Nephron progenitor cell (in vitro differentiated cells): ENCODE measurements around the gene ITSN1.

ENCODE experiments used
- DNase-seq: peaks from one replicate; pipeline ENCODE4 v3.0.0; 2021
- H3K27ac Mint-ChIP-seq: 2 replicates; pipeline ENCODE4 v1.8.0; 2021; ENCODE audit warnings: mild to moderate bottlenecking, moderate library complexity, mixed read lengths
- H3K27me3 Mint-ChIP-seq: 2 replicates; pipeline ENCODE4 v1.8.0; 2021; ENCODE audit warnings: mild to moderate bottlenecking, low read depth, mixed read lengths; ENCODE audit not compliant: poor library complexity
- H3K36me3 Mint-ChIP-seq: 2 replicates; pipeline ENCODE4 v1.8.0; 2021; ENCODE audit warnings: low read depth, mixed read lengths
- H3K4me1 Mint-ChIP-seq: 2 replicates; pipeline ENCODE4 v1.8.0; 2021; ENCODE audit warnings: mixed read lengths
- H3K4me3 Mint-ChIP-seq: 2 replicates; pipeline ENCODE4 v1.8.0; 2021; ENCODE audit warnings: mild to moderate bottlenecking, moderate library complexity, mixed read lengths
- H3K9me3 Mint-ChIP-seq: 2 replicates; pipeline ENCODE4 v1.8.0; 2021; ENCODE audit warnings: mild to moderate bottlenecking, moderate library complexity, mixed read lengths
- CTCF ChIP-seq: fragments of 200-600 bp; sonication (generic); IDR thresholded peaks from 2 replicates; pipeline ENCODE4 v1.5.0; 2021; ENCODE audit warnings: antibody characterized with exemption

ITSN1 gene

GRCh38 chr21:33655588-33656221 is 13.4 kb downstream of the ITSN1 start:
- Mint-ChIP-seq H3K9me3 (peaks cover 13% of the 10 kb centered on the region), H3K36me3 (peaks cover 72% of the 10 kb centered on the region), H3K27me3 (no peaks in the 10 kb centered on the region), H3K4me1 (peaks cover 43% of the 10 kb centered on the region), H3K27ac (no peak overlapping the region), H3K4me3 (no peak overlapping the region)
- TF ChIP-seq CTCF: no peak
- DNase-seq: no peak

- H3K36me3 Mint-ChIP-seq: peaks cover 88% of the 10 kb centered on the region
- no peak overlapping the region for H3K27ac Mint-ChIP-seq
- peaks cover 28% of the 10 kb centered on the region for H3K9me3 Mint-ChIP-seq
- TF ChIP-seq CTCF: no peak
- DNase-seq: no peak
- H3K27me3 Mint-ChIP-seq: no peaks in the 10 kb centered on the region
- H3K4me3 Mint-ChIP-seq: no peak overlapping the region
- H3K4me1 Mint-ChIP-seq: peaks cover 29% of the 10 kb centered on the region
Measured at GRCh38 chr21:33657124-33657820, 15.0 kb downstream of the ITSN1 start.

GRCh38 chr21:33658919-33659567 is 16.7 kb downstream of the ITSN1 start:
- H3K27ac Mint-ChIP-seq: no peak overlapping the region
- H3K27me3 Mint-ChIP-seq: no peaks in the 10 kb centered on the region
- H3K9me3 Mint-ChIP-seq: peaks cover 28% of the 10 kb centered on the region
- DNase-seq: no peak
- H3K36me3 Mint-ChIP-seq: peaks cover 75% of the 10 kb centered on the region
- TF ChIP-seq CTCF: no peak
- no peak overlapping the region for H3K4me3 Mint-ChIP-seq
- H3K4me1 Mint-ChIP-seq: peaks cover 26% of the 10 kb centered on the region

GRCh38 chr21:33659568-33659949 is 17.3 kb downstream of the ITSN1 start:
- peaks cover 28% of the 10 kb centered on the region for H3K9me3 Mint-ChIP-seq

GRCh38 chr21:33660406-33660805 is 18.1 kb downstream of the ITSN1 start:
- Mint-ChIP-seq H3K4me1 (peaks cover 13% of the 10 kb centered on the region), H3K9me3 (peaks cover 28% of the 10 kb centered on the region), H3K4me3 (no peak overlapping the region), H3K36me3 (peaks cover 67% of the 10 kb centered on the region), H3K27me3 (no peaks in the 10 kb centered on the region), H3K27ac (no peak overlapping the region)
- no peak for TF ChIP-seq CTCF
- DNase-seq: no peak

More at GRCh38 chr21:33659568-33659949, 17.3 kb downstream of the ITSN1 start:
- no peak overlapping the region for H3K4me3 Mint-ChIP-seq
- peaks cover 73% of the 10 kb centered on the region for H3K36me3 Mint-ChIP-seq
- no peak for DNase-seq
- H3K27me3 Mint-ChIP-seq: no peaks in the 10 kb centered on the region
- no peak for TF ChIP-seq CTCF
- peaks cover 21% of the 10 kb centered on the region for H3K4me1 Mint-ChIP-seq
- no peak overlapping the region for H3K27ac Mint-ChIP-seq
